GM21717 (cell line): ENCODE data around the gene SERPINB4.
"Not testable (repeated sequence)": the region's sequence is repeated elsewhere in the genome, so short reads cannot be mapped to it uniquely, and the experiment has no call there.

Source experiments
- ATAC-seq: cut with Tn5 transposase; IDR thresholded peaks from one replicate; pipeline ENCODE4 v1.9.1; 2021; ENCODE audit warnings: mild to moderate bottlenecking, moderate library complexity; ENCODE audit not compliant: unreplicated experiment

The SERPINB4 gene

DNA sequence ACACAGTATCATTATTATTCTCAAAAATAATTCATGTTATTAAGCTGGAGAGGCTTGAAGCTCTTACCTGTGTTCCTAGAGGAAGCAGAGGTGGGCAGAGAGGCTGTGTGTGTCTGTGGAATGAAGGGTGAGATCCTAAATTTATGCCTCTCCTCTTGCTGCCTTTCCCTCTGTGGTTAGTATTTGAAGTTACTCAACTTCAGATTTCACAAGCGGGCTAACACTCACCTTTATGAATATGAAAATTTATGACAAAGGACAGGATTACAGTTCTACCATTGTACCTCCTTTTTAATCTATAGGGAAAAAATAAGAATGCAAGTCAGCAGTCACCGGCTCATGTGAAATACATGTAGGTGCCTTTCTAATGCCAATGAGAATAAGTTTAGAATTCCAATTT is at the start of gene SERPINB4:
SERPINB4 (minus strand) TSS at position 115 of the 400 bp plus-strand sequence. CDS start 679 bp downstream, outside the sequence.
- ATAC-seq: not testable (repeated sequence)

DNA sequence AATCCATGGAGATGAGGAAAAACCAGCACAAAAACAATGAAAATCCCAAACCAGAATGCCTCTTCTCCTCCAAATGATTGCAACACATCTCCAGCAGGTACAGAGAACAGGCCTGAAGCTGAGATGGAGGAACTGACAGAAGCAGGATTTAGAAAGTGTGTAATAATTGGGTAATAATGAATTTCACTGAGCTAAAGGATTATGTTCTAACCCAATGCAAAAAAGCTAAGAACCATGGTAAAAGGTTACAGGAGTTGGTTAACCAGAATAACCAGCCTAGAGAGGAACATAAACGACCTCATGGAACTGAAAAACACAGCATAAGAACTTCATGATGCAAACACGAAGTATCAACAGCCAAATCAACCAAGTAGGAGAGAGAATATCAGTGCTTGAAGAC is 45.0 kb upstream of the SERPINB4 start:
- no peak for ATAC-seq

DNA sequence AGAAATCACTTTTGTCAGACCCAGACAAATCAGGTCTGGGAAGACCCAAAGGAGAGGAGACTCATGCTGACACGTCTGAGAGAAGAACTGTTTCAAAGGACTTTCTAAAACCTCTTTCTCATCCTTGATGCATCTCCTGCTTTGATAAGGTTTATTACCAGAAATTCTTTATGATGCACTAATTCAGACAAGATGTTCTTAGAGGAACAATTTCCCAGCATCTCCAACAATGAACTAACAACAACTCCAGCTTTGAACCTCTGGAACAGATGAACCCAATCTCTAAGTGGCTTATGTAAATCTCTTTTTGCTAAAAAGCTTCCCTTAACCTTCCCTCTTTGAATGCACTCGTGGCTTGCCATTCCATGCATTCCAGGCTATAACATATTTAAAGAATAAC is 42.8 kb upstream of the SERPINB4 start:
- ATAC-seq: no peak

DNA sequence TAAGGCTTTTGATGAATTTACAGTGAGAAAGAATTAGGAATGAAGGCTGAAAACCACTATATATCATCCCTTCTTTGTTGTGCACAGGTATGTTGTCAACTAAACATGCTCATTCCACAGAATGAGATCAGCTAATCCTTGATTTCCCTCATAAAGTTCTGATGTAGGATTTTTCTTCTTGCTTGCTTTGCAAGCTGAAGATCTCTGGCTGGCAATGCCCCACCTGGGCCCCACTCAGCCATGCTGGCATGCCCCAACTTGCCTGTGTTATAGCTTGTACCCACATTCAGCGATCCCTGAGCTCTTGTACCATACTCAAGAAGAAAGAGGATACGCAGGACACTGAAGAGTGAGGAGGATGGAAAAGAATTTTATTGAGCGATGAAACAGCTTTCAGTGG is 40.7 kb upstream of the SERPINB4 start:
- ATAC-seq: no peak

DNA sequence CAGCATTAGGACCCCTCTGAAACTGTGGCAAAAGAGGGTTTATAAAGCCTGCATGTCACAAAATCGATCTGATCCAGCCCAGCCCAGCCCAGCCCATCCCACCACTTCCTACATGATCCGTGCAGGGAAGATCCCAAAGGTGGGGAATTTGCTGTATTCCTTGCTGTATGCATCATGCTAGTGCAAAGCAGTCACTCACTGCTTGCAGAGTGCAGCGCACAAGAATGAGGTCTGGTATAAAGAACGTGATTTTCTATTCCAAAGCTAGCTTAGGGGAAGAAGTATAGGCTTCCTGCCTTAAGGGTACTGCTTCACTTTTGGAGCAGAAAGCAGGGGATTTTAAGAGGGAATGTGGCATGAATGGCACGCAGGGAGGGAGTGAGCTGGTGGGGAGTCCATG is 39.8 kb upstream of the SERPINB4 start:
- ATAC-seq: no peak

DNA sequence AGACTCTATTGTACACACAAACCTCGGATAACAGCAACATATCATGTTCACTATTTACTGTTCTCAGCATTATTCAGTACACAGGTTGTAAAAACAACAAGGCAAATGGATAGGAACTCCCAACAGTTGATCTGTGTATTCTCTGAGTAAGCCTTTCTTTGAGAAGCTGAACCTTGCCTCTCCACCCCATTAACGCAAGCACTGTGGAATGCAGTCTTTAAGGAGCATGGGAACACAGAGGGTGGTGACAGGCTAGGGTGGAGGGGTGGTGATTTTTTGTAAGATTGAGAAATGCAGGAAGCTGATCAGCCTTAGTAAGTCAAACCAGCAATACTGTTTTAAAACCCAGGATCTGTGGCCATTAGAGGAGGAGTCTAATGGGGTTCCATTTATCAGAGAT is 39.1 kb upstream of the SERPINB4 start:
- no peak for ATAC-seq

DNA sequence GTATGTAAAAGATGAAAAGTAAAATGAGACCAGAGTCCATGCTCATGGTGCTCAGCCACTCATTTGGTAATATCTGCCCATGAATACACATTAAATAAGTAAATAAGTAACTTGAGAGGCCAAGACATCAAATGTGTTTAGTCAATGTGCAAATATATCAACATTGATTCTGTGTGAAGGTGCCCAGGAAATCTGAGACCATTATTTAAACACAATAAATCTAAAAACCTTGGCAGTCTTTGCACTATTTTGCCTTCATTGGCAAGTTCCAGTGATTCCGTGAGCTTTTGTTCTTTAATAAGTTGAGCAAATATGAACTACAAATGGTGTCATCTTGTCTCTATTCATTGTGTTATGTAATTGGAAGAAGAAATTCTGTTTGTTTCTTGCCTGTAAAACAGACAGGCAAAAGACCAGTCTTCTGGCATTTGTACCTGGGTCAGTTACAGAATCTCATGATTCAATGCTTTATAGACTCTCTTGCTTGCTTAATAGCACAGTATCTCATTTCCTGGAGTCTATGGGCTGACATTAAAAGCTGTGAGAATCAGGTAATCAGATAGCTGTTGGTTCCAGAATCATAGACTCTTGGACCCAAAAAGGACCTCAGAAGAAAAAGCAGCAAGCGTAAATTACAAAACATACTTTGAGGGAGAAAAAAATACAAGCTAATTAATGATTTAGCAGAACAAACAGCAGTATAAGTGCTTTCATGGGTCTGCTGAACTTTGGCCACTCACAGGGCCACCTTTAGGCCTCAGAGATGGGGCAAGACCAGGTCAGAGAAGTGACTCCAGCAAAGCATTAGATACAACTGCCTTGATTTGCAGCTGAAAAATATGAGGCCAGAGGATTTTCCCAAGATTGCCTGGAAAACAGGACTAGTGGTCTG is 37.6 kb upstream of the SERPINB4 start:
- no peak for ATAC-seq

DNA sequence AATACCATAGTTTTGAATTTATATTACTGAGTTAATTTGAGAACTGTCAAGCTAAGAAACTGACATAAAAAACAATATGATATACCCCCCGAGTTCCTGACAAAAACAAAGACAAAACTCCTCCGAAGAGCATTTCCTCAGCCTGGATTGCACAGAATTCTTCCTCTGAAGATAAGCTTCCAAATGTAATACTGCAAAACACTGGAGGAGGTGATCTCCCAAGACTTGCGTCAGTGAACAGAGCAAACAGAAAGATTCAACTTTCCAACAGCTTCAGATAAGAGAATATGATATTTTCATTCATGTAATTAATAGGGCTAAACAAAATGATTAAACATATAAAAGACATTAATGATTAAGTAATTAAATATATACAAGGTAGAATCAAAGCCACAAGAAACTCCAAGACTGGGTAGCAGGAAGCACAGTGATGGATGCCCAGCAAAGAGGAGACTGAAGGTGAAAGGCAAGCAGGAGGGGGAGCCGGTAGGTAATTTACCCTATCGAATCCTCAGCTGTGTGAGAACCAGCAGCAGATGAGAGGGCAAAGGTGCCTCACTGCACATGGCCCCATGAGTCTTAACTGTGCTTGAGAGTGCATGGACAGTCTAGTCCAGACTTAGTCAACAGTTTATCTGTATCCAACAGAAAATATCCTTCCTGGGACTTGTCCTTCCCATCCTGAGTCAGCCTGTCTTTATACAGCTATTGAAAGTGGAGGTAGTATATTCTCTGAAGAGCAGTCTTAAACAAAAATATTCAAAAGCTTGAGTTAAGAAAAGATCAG is 36.0 kb upstream of the SERPINB4 start:
- no peak for ATAC-seq

DNA sequence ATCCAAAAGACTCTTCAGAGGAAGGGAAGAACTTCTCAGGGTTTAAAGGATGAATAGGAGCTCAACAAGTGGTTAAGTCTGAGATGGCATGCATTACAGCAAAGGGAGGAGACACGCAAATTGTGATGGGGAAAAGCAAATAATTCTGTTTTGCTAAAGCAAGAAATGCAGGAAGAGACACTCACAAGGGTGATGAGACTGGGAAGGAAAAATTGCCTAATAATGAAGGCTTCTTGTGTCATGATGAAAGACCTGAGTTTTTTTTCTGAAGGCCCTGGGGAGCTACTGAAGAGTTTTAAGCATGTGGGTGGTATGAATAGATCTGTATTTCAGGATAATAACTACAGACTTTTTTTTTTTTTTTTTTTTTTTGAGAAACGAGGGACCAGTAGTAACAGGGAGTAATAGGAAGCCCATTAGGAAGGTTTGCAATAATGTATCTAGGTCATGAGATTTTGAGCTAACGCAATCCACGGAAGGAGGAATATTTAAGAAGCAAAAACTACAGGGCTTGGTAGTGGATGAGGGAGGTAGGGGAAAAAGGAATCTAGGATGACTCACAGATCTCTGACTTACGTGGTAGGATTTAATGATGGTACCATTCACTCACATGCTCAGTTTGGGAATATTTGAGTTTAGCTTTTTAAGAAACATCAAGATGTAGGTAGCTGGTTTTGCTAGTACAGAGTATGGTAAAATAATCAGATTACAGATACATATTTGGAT is 33.6 kb upstream of the SERPINB4 start:
- no peak for ATAC-seq

DNA sequence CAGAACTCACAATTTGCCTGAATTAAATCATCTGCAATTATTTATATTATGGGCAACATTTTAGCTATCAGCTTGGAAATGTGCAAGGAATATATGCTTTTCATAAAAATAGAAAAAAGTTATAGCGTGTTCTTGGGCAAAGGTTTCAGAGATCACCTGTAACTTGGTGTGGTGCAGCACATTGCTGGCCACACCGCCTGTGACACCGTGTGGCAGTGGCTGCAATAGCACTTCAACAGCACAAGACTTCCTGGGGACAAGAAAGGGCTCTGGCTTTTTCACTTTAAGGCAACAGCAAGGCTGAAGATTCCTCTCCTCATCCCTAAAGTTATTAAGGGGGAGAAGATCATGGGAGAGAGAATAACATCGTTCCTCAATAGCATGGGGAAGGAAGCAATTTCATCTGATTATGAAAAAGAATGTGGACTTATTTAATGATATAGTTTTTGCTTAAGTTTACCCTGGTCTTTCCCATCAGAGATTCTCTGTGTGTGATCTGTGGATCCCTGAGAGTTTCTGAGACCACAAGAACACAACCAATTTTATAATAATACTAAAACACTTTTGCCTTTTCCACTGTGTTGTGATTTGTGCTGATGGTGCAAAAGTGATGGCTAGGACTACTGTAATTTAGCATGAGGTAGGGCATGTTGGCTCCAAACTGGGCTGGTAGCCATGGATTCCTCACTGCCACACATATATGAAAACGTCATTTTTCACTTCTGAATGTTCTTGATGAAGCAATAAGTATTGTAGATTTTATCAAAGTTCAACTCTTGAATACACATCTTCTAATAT is 32.7 kb upstream of the SERPINB4 start:
- ATAC-seq: peak; percentile 61

DNA sequence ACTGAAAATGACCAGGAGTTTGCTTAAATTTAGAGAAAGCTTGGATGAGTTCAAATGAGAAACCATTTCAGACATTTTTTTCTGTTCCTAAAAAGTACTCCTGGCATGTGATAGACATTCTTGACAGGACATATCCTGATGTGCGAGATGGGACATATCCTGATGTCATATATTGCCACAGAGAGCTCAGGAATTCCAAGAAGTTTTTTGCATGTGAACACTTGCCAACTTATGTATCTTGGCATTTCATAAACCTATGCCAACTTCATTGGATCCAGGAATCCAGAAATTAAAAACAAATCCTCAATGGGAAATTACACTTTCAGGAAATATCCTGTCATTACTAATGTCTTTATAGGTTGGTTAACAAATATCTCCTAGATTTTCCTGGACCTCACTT is 20.5 kb upstream of the SERPINB4 start:
- ATAC-seq: no peak

DNA sequence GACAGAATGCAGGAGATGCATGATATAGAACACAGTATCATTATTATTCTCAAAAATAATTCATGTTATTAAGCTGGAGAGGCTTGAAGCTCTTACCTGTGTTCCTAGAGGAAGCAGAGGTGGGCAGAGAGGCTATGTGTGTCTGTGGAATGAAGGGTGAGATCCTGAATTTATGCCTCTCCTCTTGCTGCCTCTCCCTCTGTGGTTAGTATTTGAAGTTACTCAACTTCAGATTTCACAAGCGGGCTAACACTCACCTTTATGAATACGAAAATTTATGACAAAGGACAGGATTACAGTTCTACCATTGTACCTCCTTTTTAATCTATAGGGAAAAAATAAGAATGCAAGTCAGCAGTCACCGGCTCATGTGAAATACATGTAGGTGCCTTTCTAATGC is 17.7 kb upstream of the SERPINB4 start, which contains the start of gene SERPINB3:
SERPINB3 (minus strand) TSS at position 144 of the 400 bp plus-strand sequence. CDS start 677 bp downstream, outside the sequence.
- not testable (repeated sequence) for ATAC-seq

DNA sequence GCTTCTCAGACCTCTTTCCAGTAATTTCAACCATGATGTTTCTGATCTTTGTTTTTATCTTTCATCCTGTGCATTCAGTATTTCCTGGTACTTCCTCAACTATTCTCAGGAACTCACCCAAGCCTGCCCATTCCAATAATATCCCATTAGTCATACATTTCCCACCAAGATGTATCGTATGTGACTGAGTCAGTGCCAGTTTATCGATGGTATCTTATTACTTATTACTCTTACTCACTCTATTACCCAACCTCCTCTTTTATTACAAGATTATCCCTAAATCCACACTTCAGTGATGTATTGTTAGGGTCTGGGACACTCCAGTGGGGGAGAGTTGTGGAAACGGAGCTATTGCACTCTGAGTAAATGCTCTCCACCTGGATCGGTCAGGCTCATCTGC is 14.9 kb upstream of the SERPINB4 start:
- ATAC-seq: not testable (repeated sequence)

DNA sequence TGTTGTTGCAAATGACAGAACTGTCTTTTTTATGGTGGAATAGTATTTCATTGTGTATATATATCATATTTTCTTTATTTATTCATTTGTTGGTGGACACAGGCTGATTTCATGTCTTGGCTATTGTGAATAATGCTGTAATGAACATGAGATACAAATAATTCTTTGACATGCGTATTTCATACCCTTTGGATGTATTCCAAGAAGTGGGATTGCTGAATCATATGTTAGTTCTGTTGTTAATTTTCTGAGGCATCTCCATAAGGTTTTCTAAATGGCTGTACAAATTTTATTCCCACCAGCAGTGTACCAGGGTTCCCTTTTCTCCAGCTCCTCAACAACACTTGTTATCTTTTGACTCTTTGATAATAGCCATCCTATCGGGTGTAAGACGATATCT is 6.2 kb upstream of the SERPINB4 start:
- ATAC-seq: not testable (repeated sequence)

DNA sequence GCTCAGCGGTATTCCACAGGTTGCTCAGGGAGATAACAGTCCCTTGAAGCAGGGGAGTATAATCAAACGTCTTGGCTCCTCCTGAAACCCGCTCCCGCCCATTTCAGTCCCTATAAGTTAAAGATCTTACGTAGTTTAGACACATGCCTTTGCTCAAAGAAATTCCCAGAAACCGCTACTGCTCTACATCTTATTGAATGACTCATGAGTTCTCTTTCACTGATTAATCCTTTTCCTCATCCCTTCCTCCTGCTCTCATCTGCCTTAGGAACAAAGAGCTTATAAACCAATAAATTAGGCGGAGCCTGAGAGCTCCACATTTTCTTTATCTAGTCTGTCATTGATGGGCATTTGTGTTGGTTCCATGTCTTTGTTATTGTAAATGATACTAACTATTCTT is 4.2 kb upstream of the SERPINB4 start:
- no peak for ATAC-seq

DNA sequence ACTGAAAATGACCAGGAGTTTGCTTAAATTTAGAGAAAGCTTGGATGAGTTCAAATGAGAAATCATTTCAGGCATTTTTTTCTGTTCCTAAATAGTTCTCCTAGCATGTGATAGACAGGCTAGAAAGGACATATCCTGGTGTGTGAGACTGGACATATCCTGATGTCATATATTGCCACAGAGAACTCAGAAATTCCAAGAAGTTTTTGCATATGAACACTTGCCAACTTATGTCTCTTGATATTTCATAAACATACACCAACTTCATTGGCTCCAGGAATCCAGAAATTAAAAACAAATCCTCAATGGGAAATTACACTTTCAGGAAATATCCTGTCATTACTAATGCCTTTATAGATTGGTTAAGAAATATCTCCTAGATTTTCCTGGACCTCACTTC is 2.9 kb upstream of the SERPINB4 start:
- ATAC-seq: no peak

DNA sequence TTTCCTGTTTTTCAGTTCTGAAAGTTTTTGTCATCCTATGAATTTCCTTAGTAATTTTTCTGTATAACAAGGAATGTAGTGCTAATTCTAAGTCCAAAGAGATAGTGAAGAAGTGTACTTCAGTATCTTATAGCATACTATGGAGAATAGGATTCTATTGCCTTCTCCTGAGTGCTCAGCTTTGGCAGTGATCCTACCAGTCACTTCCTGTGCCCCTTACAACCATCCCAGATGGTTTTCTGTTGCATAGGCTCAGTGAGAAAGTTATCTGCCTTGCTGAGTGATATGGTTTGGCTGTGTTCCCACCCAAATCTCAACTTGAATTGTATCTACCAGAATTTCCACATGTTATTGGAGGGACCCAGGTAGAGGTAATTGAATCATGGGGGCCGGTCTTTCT is 638 bp upstream of the SERPINB4 start:
- not testable (repeated sequence) for ATAC-seq

DNA sequence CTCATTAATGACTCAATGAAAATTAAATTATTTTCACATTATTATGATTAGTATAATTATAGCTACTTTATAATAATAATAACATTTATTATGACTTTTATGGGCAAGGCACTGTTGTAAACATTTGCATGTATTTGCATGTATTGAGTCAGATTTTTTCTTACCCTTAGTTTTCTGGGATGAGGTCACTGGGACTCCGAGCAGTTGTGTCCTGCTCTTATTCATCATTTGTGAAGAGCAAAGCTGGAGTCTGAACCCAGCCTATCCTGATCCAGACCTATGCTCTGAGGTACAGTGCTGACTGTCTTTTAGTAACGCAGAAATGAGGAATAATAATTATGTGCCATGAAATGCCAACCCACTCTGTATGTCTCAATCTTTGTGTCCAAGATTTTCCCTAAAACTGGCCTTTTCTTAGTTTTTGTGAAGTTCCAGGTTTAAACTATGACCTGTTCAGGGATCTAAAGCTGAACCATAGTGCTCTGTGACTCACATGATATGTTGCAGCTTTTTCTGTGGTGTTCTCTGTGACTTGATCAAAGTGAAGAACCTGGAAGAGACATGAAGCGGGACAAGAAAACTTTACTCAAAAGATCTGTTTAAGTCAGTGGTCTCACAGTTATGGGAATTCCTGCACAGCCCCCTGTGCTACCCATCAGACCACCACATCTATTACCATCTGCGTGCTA is 1.2 kb downstream of the SERPINB4 start:
- not testable (repeated sequence) for ATAC-seq

DNA sequence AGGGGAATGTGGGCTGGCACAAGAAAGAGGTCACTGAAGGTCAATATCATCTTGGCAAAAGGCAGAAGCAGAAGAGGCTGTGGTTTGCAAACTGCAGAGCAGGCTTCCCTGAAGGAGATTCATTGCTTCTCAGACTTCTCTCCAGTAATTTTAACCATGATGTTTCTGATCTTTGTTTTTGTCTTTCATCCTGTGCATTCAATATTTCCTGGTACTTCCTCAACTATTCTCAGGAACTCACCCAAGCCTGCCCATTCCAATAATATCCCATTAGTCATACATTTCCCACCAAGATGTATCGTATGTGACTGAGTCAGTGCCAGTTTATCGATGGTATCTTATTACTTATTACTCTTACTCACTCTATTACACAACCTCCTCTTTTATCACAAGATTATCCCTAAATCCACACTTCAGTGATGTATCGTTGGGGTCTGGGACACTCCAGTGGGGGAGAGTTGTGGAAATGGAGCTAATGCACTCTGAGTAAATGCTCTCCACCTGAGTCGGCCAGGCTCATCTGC is 2.8 kb downstream of the SERPINB4 start:
- not testable (repeated sequence) for ATAC-seq
